Neuronal stem cell (in vitro differentiated cells): ENCODE measurements around the gene ABCA7.

Experiments used
- DNase-seq: peaks from one replicate; pipeline ENCODE4 v3.0.0-alpha.2; 2013; ENCODE audit warnings: low spot score
- H2AFZ ChIP-seq: one replicate; pipeline ENCODE4 v1.6.1; 2013; ENCODE audit warnings: mild to moderate bottlenecking, low read length, inconsistent platforms
- H2AK5ac ChIP-seq: 2 replicates; pipeline ENCODE4 v1.6.1; 2013; ENCODE audit warnings: low read depth, mild to moderate bottlenecking, inconsistent platforms, low read length, moderate library complexity, mixed read lengths
- H2BK120ac ChIP-seq: 2 replicates; pipeline ENCODE4 v1.6.1; 2013; ENCODE audit warnings: low read depth, mild to moderate bottlenecking, inconsistent platforms, low read length, moderate library complexity, mixed read lengths
- H2BK12ac ChIP-seq: one replicate; pipeline ENCODE4 v1.6.1; 2013; ENCODE audit warnings: low read length, inconsistent platforms
- H2BK15ac ChIP-seq: 2 replicates; pipeline ENCODE4 v1.6.1; 2013; ENCODE audit warnings: mild to moderate bottlenecking, low read length, inconsistent platforms, mixed read lengths
- H2BK5ac ChIP-seq: one replicate; pipeline ENCODE4 v1.6.1; 2013; ENCODE audit warnings: inconsistent platforms, mild to moderate bottlenecking, low read length, moderate library complexity
- H3K14ac ChIP-seq: one replicate; pipeline ENCODE4 v1.6.1; 2013; ENCODE audit warnings: low read length, inconsistent platforms
- H3K18ac ChIP-seq: 2 replicates; pipeline ENCODE4 v1.6.1; 2013; ENCODE audit warnings: low read length, inconsistent platforms
- H3K23ac ChIP-seq: 2 replicates; pipeline ENCODE4 v1.6.1; 2013; ENCODE audit warnings: low read depth, mild to moderate bottlenecking, mixed read lengths, low read length, inconsistent platforms; ENCODE audit not compliant: poor library complexity
- H3K27ac ChIP-seq: replicated peaks from 3 replicates; pipeline ENCODE4 v1.5.1; 2013; ENCODE audit warnings: low read length, inconsistent platforms
- H3K27me3 ChIP-seq, 3 experiments: 2 replicates each; pipeline ENCODE4 v1.6.1; 2013; ENCODE audit warnings: low read length in 3 of 3, mild to moderate bottlenecking in 2 of 3, inconsistent platforms in 1 of 3, low read depth in 1 of 3, mixed read lengths in 1 of 3, moderate library complexity in 1 of 3; ENCODE audit not compliant: control insufficient read depth in 3 of 3, insufficient read depth in 3 of 3
- H3K36me3 ChIP-seq, 2 donors: replicated peaks in 1 of 2; 2 replicates each; pipeline ENCODE4 v1.6.1; 2013; ENCODE audit warnings: low read length in 2 of 2; ENCODE audit not compliant: control insufficient read depth in 2 of 2, insufficient read depth in 2 of 2
- H3K4ac ChIP-seq: 2 replicates; pipeline ENCODE4 v1.6.1; 2013; ENCODE audit warnings: inconsistent platforms, mild to moderate bottlenecking, low read length, moderate library complexity
- H3K4me1 ChIP-seq, 2 donors: 1 replicate in 1 of 2; 2 replicates in 1 of 2; pipeline ENCODE4 v1.6.1; 2013; ENCODE audit warnings: low read length in 2 of 2, low read depth in 1 of 2; ENCODE audit not compliant: control insufficient read depth in 2 of 2, insufficient read depth in 1 of 2
- H3K4me2 ChIP-seq: one replicate; pipeline ENCODE4 v1.6.1; 2013; ENCODE audit warnings: mild to moderate bottlenecking, low read length, inconsistent platforms; ENCODE audit not compliant: insufficient read depth, poor library complexity, severe bottlenecking
- H3K4me3 ChIP-seq, 2 donors: 2 replicates each; pipeline ENCODE4 v1.5.1; 2013; ENCODE audit warnings: low read length in 2 of 2, mild to moderate bottlenecking in 2 of 2, inconsistent platforms in 1 of 2, moderate library complexity in 1 of 2
- H3K79me1 ChIP-seq: one replicate; pipeline ENCODE4 v1.6.1; 2013; ENCODE audit warnings: low read depth, mild to moderate bottlenecking, inconsistent platforms, low read length, moderate library complexity
- H3K9ac ChIP-seq: one replicate; pipeline ENCODE4 v1.6.1; 2013; ENCODE audit warnings: mild to moderate bottlenecking, low read depth, low read length, inconsistent platforms; ENCODE audit not compliant: poor library complexity
- H3K9me3 ChIP-seq, 2 donors: replicated peaks in 1 of 2; 2 replicates each; pipeline versions ENCODE3 to v1.6.1; 2013; ENCODE audit warnings: low read length in 2 of 2, mild to moderate bottlenecking in 2 of 2, inconsistent platforms in 1 of 2, low read depth in 1 of 2, mixed read lengths in 1 of 2, moderate library complexity in 1 of 2; ENCODE audit not compliant: control insufficient read depth in 2 of 2, insufficient read depth in 1 of 2
- H4K8ac ChIP-seq: one replicate; pipeline ENCODE4 v1.6.1; 2013; ENCODE audit warnings: low read depth, mild to moderate bottlenecking, inconsistent platforms, low read length, moderate library complexity
- H4K91ac ChIP-seq: one replicate; pipeline ENCODE4 v1.6.1; 2013; ENCODE audit warnings: low read length, low read depth, mild to moderate bottlenecking, inconsistent platforms; ENCODE audit not compliant: poor library complexity
- WGBS, 2 donors: extraction: QIAGEN DNeasy Blood & Tissue Kit; methylation state at CpG; one replicate each; pipeline ENCODE4 v1.1.7; 2013; ENCODE audit warnings: missing lambda C conversion rate in 2 of 2, mixed read lengths in 1 of 2; ENCODE audit not compliant: insufficient read length in 2 of 2, insufficient replicate concordance in 1 of 2; ENCODE audit errors: extremely low coverage in 2 of 2; 5-methylcytosine and 5-hydroxymethylcytosine counted together

The ABCA7 gene

GRCh38 chr19:1050989-1051788, 11.3 kb downstream of the ABCA7 start:
- H3K79me1 ChIP-seq = peaks cover 2% of the 10 kb centered on the region
- H3K4ac ChIP-seq = no peak overlapping the region
- H3K27me3 ChIP-seq = no peaks in the 10 kb centered on the region
- H2BK5ac ChIP-seq = no peak overlapping the region
- WGBS, 2 donors = no CpG with 5 or more reads among the region's 31 CpGs
- peak overlapping the region; percentile 71 for H3K14ac ChIP-seq
- no peak for DNase-seq
- no peak overlapping the region for H2BK12ac ChIP-seq
- peak overlapping the region in 1 of 2 donors; percentile 44 for H3K4me3 ChIP-seq
- H3K27ac ChIP-seq = no peak overlapping the region
- peak overlapping the region; percentile 82 for H4K8ac ChIP-seq
- peaks cover 0 to 10% of the 10 kb centered on the region in 2 donors for H3K9me3 ChIP-seq
- no peaks in the 10 kb centered on the region for H3K36me3 ChIP-seq
- H2BK15ac ChIP-seq = no peak overlapping the region
- no peak overlapping the region for H4K91ac ChIP-seq
- H2AK5ac ChIP-seq = peak overlapping the region; percentile 20
- peak overlapping the region; percentile 74 for H3K9ac ChIP-seq
- H2AFZ ChIP-seq = no peak overlapping the region
- peak overlapping the region; percentile 28 for H3K18ac ChIP-seq
- H2BK120ac ChIP-seq = no peak overlapping the region
- peaks cover 0 to 2% of the 10 kb centered on the region in 2 donors for H3K4me1 ChIP-seq
- peak overlapping the region; percentile 8 for H3K23ac ChIP-seq
- H3K4me2 ChIP-seq = no peak overlapping the region

DNA sequence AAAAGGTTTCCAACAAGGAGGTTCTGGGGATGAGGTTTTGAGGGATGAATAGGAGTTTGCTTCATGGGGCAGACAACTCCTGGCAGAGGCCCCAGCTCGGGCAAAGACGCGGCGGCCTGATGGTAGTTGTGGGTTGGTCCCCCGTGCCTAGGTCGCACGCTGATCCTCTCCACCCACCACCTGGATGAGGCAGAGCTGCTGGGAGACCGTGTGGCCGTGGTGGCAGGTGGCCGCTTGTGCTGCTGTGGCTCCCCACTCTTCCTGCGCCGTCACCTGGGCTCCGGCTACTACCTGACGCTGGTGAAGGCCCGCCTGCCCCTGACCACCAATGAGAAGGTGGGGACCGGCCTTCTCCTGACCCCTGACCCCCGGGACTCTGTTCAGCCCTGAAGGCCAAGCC, 11.9 kb downstream of the ABCA7 start:
- WGBS, 2 donors = no CpG with 5 or more reads among the region's 17 CpGs

GRCh38 chr19:1052349-1052975, 12.6 kb downstream of the ABCA7 start:
- peaks cover 0 to 2% of the 10 kb centered on the region in 2 donors for H3K36me3 ChIP-seq
- H2BK15ac ChIP-seq = no peak overlapping the region
- H3K9me3 ChIP-seq = peaks cover 0 to 22% of the 10 kb centered on the region in 2 donors
- no peak overlapping the region for H3K23ac ChIP-seq
- no peak overlapping the region for H3K14ac ChIP-seq
- H3K18ac ChIP-seq = no peak overlapping the region
- no peak overlapping the region for H2AK5ac ChIP-seq
- H3K79me1 ChIP-seq = no peaks in the 10 kb centered on the region
- H2BK12ac ChIP-seq = no peak overlapping the region
- H3K4me3 ChIP-seq = no peak overlapping the region
- H3K27me3 ChIP-seq = no peaks in the 10 kb centered on the region
- no peak for DNase-seq
- no CpG with 5 or more reads among the region's 5 CpGs for WGBS, 2 donors
- no peak overlapping the region for H3K4me2 ChIP-seq
- H4K91ac ChIP-seq = no peak overlapping the region
- no peak overlapping the region for H3K27ac ChIP-seq
- H2BK5ac ChIP-seq = no peak overlapping the region
- no peak overlapping the region for H4K8ac ChIP-seq
- no peak overlapping the region for H3K9ac ChIP-seq
- H3K4ac ChIP-seq = no peak overlapping the region
- no peak overlapping the region for H2AFZ ChIP-seq
- no peak overlapping the region for H2BK120ac ChIP-seq
- peaks cover 0 to 2% of the 10 kb centered on the region in 2 donors for H3K4me1 ChIP-seq

More for the DNA sequence above, 11.9 kb downstream of the ABCA7 start:
- no peak overlapping the region for H4K8ac ChIP-seq
- H3K4me2 ChIP-seq = no peak overlapping the region
- peaks cover 0 to 2% of the 10 kb centered on the region in 2 donors for H3K36me3 ChIP-seq
- no peak overlapping the region for H2AK5ac ChIP-seq
- H2BK120ac ChIP-seq = no peak overlapping the region
- no peak overlapping the region for H3K23ac ChIP-seq
- DNase-seq = no peak
- H3K79me1 ChIP-seq = peaks cover under 1% of the 10 kb centered on the region
- H2BK12ac ChIP-seq = peak overlapping the region; percentile 22
- H3K27me3 ChIP-seq = no peaks in the 10 kb centered on the region
- no peak overlapping the region for H3K18ac ChIP-seq
- no peak overlapping the region for H3K27ac ChIP-seq
- H3K4me3 ChIP-seq = no peak overlapping the region
- no peak overlapping the region for H2BK15ac ChIP-seq
- no peak overlapping the region for H3K14ac ChIP-seq
- H3K4me1 ChIP-seq = peaks cover 0 to 2% of the 10 kb centered on the region in 2 donors
- no peak overlapping the region for H3K9ac ChIP-seq
- no peak overlapping the region for H3K4ac ChIP-seq
- H3K9me3 ChIP-seq = peaks cover 0 to 16% of the 10 kb centered on the region in 2 donors
- no peak overlapping the region for H2AFZ ChIP-seq
- H4K91ac ChIP-seq = no peak overlapping the region
- H2BK5ac ChIP-seq = no peak overlapping the region
